ENCODE data around the gene MMP24. TPM values are rescaled to one million over a fixed set of nuclear protein-coding genes. Genes with fewer than 3 reads are reported as not detected.

The MMP24 gene
- total and polyA plus RNA-seq, 2 donors from 2014 or later, result 10.7 to 12.4 TPM

DNA sequence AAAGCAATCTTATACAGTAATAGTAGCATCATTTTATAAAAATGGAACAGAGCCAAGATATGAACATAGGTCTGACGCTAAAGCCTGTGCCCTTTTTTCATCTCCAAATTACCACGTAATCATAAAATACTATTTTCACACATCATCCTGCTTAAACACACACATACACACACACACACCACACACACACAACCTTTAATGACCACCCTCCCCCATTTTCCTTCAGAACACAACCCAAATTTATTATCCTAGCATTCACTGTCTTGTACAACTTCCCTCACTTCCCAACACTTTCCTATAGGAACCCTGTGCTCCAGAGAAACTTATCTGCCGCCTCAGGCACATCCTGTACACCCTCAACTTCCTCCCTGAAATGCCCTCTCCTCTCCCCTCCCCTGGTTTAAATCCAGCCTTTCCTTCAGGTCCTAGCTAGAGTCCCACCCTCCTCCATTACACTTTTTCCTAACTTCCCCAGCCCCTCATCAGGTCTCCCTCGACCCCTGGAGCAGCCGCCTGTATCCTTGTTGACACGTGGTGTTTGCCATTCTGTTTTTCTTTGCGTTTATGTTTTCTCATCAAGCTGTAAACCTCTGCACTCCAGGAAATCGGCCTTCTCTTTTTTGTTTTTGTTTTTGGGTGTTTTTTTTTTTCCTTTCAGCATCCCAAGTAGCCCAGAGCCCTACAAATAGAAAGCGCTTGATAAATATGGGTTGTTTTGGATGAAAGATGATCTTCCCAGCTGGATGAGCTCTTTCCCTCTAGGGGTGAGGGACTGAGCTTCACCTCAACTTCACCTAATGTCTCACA, 968 bp upstream of the MMP24 start:
- TF ChIP-seq, protein P1, sequence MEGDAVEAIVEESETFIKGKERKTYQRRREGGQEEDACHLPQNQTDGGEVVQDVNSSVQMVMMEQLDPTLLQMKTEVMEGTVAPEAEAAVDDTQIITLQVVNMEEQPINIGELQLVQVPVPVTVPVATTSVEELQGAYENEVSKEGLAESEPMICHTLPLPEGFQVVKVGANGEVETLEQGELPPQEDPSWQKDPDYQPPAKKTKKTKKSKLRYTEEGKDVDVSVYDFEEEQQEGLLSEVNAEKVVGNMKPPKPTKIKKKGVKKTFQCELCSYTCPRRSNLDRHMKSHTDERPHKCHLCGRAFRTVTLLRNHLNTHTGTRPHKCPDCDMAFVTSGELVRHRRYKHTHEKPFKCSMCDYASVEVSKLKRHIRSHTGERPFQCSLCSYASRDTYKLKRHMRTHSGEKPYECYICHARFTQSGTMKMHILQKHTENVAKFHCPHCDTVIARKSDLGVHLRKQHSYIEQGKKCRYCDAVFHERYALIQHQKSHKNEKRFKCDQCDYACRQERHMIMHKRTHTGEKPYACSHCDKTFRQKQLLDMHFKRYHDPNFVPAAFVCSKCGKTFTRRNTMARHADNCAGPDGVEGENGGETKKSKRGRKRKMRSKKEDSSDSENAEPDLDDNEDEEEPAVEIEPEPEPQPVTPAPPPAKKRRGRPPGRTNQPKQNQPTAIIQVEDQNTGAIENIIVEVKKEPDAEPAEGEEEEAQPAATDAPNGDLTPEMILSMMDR (IDR thresholded peaks at IDR 0.05; ENCODE audit: borderline replicate concordance, extremely low read depth, insufficient read depth), result no peak
- H3K27ac ChIP-seq (ENCODE audit: low read depth in 2 of 2, low read length in 2 of 2), result no peak overlapping the region
- peaks cover 0 to 6% (median 0%) of the 10 kb centered on the region in 3 donors for H3K4me1 ChIP-seq (ENCODE audit: control insufficient read depth in 2 of 3, insufficient read depth in 2 of 3, low read depth in 1 of 3, low read length in 3 of 3)
- DNase-seq (peak in 1 of 5 donors; percentile 51), FAIRE-seq (no peak)
- H3K9ac ChIP-seq (ENCODE audit: low read length in 3 of 3), result no peak overlapping the region
- no peaks in the 10 kb centered on the region for H3K9me3 ChIP-seq (ENCODE audit: control insufficient read depth in 2 of 3, insufficient read depth in 1 of 3, low read length in 3 of 3)
- no peak overlapping the region for H3K4me3 ChIP-seq (ENCODE audit: low read length in 3 of 3)
- H3K36me3 ChIP-seq (ENCODE audit: control insufficient read depth in 2 of 3, insufficient read depth in 3 of 3, low read length in 3 of 3), result no peaks in the 10 kb centered on the region
- intact Hi-C loops (cut with DNase I), result no loop called here
- H3K27me3 ChIP-seq (ENCODE audit: control insufficient read depth, insufficient read depth, low read length), result peaks cover 5% of the 10 kb centered on the region

DNA sequence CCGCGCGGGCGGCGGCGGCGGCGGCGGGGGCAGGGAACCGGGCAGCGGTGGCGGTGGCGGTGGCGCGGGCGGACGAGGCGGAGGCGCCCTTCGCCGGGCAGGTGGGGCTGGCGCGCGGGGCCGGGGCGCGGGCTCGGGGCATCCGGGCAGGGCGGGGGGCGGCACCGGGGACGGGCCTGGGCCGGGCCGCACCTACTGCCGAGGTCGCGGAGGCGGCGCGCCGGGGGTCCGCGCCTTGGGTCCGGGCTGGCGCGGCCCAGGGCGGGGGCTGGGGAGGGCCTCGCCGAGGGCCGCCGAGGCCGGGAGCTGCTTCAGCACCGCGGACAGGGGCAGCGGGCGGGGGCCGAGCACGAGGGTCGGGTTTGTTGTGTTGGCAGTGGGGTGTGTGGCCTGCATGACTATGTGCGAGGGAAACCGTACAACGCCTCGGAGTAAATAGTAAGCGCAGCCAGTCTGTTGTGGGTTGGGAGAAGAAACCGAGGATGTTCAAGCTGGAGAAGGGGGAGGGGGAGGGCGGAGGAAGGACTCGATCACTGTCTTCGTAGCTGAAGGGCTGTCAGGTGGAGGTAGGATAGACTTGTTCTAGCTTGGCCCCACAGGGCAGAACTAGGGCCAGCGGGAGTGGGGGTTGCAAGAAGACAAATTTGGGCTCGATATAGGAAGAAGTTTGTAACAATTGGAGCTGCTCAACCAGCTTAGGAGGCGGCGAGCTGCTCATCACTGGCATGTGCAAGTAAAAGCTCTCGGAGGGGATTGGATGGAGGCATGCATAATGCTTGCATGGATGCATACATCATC, 593 bp downstream of the MMP24 start:
- no peak for FAIRE-seq
- peak; percentile 75 to 90 (median 81) for DNase-seq
- H3K4me3 ChIP-seq (ENCODE audit: low read length in 3 of 3), result peak overlapping the region in 2 of 3 donors; percentile 38 to 52
- TF ChIP-seq, protein P1 (IDR thresholded peaks at IDR 0.05; ENCODE audit: borderline replicate concordance, extremely low read depth, insufficient read depth), result no peak
- H3K27ac ChIP-seq (ENCODE audit: low read depth in 2 of 2, low read length in 2 of 2), result no peak overlapping the region
- peaks cover 5% of the 10 kb centered on the region for H3K27me3 ChIP-seq (ENCODE audit: control insufficient read depth, insufficient read depth, low read length)
- intact Hi-C loops (cut with DNase I), result no loop called here
- no peaks in the 10 kb centered on the region for H3K36me3 ChIP-seq (ENCODE audit: control insufficient read depth in 2 of 3, insufficient read depth in 3 of 3, low read length in 3 of 3)
- H3K4me1 ChIP-seq (ENCODE audit: control insufficient read depth in 2 of 3, insufficient read depth in 2 of 3, low read depth in 1 of 3, low read length in 3 of 3), result peaks cover 0 to 6% (median 0%) of the 10 kb centered on the region in 3 donors
- no peak overlapping the region for H3K9ac ChIP-seq (ENCODE audit: low read length in 3 of 3)
- H3K9me3 ChIP-seq (ENCODE audit: control insufficient read depth in 2 of 3, insufficient read depth in 1 of 3, low read length in 3 of 3), result no peaks in the 10 kb centered on the region

DNA sequence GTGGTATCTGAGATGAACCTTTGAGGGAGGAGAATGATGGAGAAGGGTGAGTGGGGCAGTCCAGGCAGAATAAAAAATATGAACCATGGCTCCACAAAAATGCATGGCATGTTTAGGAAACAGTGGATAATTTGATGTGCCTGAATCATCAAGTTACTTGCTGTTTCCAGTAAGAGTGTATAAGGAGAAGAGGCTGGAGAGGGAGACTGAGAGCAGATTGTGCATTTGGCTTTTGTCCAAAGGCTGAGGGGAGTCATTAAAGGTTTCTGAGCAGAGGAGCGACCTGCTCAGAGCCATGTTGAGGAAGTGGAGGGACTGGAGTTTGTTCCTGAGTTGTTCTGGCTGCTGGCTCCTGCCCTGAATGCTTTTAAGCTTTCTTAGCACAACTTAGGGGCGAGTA, 6.1 kb downstream of the MMP24 start:
- H3K9me3 ChIP-seq (ENCODE audit: control insufficient read depth in 2 of 3, insufficient read depth in 1 of 3, low read length in 3 of 3), result no peaks in the 10 kb centered on the region
- H3K9ac ChIP-seq (ENCODE audit: low read length in 3 of 3), result no peak overlapping the region
- intact Hi-C loops (cut with DNase I), result no loop called here
- H3K27me3 ChIP-seq (ENCODE audit: control insufficient read depth, insufficient read depth, low read length), result no peaks in the 10 kb centered on the region
- DNase-seq (peak in 1 of 5 donors; percentile 3), FAIRE-seq (no peak)
- H3K4me3 ChIP-seq (ENCODE audit: low read length in 3 of 3), result no peak overlapping the region
- H3K27ac ChIP-seq (ENCODE audit: low read depth in 2 of 2, low read length in 2 of 2), result no peak overlapping the region
- H3K4me1 ChIP-seq (ENCODE audit: control insufficient read depth in 2 of 3, insufficient read depth in 2 of 3, low read depth in 1 of 3, low read length in 3 of 3), result no peaks in the 10 kb centered on the region
- TF ChIP-seq, protein P1 (IDR thresholded peaks at IDR 0.05; ENCODE audit: borderline replicate concordance, extremely low read depth, insufficient read depth), result no peak
- no peaks in the 10 kb centered on the region for H3K36me3 ChIP-seq (ENCODE audit: control insufficient read depth in 2 of 3, insufficient read depth in 3 of 3, low read length in 3 of 3)

Data from kidney (tissue), 14 donors.